C4-2B (cell line): Measurements from ENCODE around the gene CCNY.

Source experiments
- H3K27ac ChIP-seq: fragments of 450-650 bp; 2 replicates; pipeline ENCODE4 v1.5.1; 2017
- CTCF ChIP-seq: fragments of 450-650 bp; conservative IDR thresholded peaks from 2 replicates; pipeline ENCODE4 v1.5.1; 2017; ENCODE audit warnings: mild to moderate bottlenecking
- ZFX ChIP-seq: fragments of 450-650 bp; IDR thresholded peaks from 2 replicates; pipeline ENCODE4 v1.6.1; 2017

The CCNY gene

GRCh38 chr10:35446439-35446838, 110.1 kb downstream of the CCNY start:
- TF ChIP-seq CTCF (no peak), ZFX (no peak)
- no peak overlapping the region for H3K27ac ChIP-seq

GRCh38 chr10:35447693-35448407, 111.5 kb downstream of the CCNY start:
- peak overlapping the region; percentile 9 for H3K27ac ChIP-seq

GRCh38 chr10:35448687-35449662, 112.7 kb downstream of the CCNY start:
- TF ChIP-seq CTCF (no peak), ZFX (no peak)
- no peak overlapping the region for H3K27ac ChIP-seq

More at GRCh38 chr10:35447693-35448407, 111.5 kb downstream of the CCNY start:
- TF ChIP-seq CTCF (no peak), ZFX (no peak)

GRCh38 chr10:35449944-35450343, 113.6 kb downstream of the CCNY start:
- no peak overlapping the region for H3K27ac ChIP-seq

GRCh38 chr10:35451151-35452016, 115.1 kb downstream of the CCNY start:
- TF ChIP-seq ZFX (no peak), CTCF (no peak)

More at GRCh38 chr10:35449944-35450343, 113.6 kb downstream of the CCNY start:
- TF ChIP-seq ZFX (no peak), CTCF (no peak)

GRCh38 chr10:35452171-35452570, 115.9 kb downstream of the CCNY start:
- no peak overlapping the region for H3K27ac ChIP-seq
- TF ChIP-seq ZFX (no peak), CTCF (no peak)

More at GRCh38 chr10:35451151-35452016, 115.1 kb downstream of the CCNY start:
- H3K27ac ChIP-seq = no peak overlapping the region
